WTC11 (cell line): ENCODE results near the gene MEPCE. TPM values are rescaled to one million over a fixed set of nuclear protein-coding genes. Genes with fewer than 3 reads are reported as not detected.

Source experiments
- ATAC-seq: fragments of 200-7000 bp; cut with Tn5 transposase; 2 replicates; pipeline ENCODE4 v1.10.0; 2021; ENCODE audit warnings: mild to moderate bottlenecking, moderate library complexity
- CTCF ChIA-PET: fragments of 300-600 bp; sonication (Branson Sonifier 250); formaldehyde crosslinking; loops from one replicate; lab custom pipeline; 2021; ENCODE audit warnings: antibody characterized with exemption; lab: Charles Lee
- POLR2A ChIA-PET: fragments of 350-600 bp; sonication (Branson Sonifier 250); formaldehyde crosslinking; loops from one replicate; lab custom pipeline; 2021; ENCODE audit warnings: antibody characterized with exemption; lab: Charles Lee
- DNase-seq: peaks from one replicate; pipeline ENCODE4 v3.0.0; 2021; ENCODE audit warnings: low spot score
- H3K27ac Mint-ChIP-seq: 2 replicates; pipeline ENCODE4 v1.8.0; 2021; ENCODE audit warnings: mixed read lengths
- H3K27me3 Mint-ChIP-seq: 2 replicates; pipeline ENCODE4 v1.8.0; 2021; ENCODE audit warnings: low read depth, mild to moderate bottlenecking, moderate library complexity, mixed read lengths
- H3K36me3 Mint-ChIP-seq: 2 replicates; pipeline ENCODE4 v1.8.0; 2021; ENCODE audit warnings: mixed read lengths
- H3K4me1 Mint-ChIP-seq: 2 replicates; pipeline ENCODE4 v1.8.0; 2022; ENCODE audit warnings: mixed read lengths
- H3K4me3 Mint-ChIP-seq: 2 replicates; pipeline ENCODE4 v1.8.0; 2021; ENCODE audit warnings: mild to moderate bottlenecking, moderate library complexity, mixed read lengths
- H3K9me3 Mint-ChIP-seq: 2 replicates; pipeline ENCODE4 v1.8.0; 2021; ENCODE audit warnings: mixed read lengths
- CBFB ChIP-seq: sonication (generic); formaldehyde crosslinking; IDR thresholded peaks from 2 replicates; pipeline ENCODE4 v1.8.1; 2022; ENCODE audit warnings: mild to moderate bottlenecking, low read depth, missing genetic modification reagents
- ESRRA ChIP-seq: sonication (generic); formaldehyde crosslinking; IDR thresholded peaks from 2 replicates; pipeline ENCODE4 v1.8.1; 2022; ENCODE audit warnings: mild to moderate bottlenecking, missing genetic modification reagents, borderline replicate concordance
- ETV6 ChIP-seq: sonication (generic); formaldehyde crosslinking; IDR thresholded peaks from 2 replicates; pipeline ENCODE4 v1.8.1; 2022; ENCODE audit warnings: mild to moderate bottlenecking, missing genetic modification reagents
- FOXK1 ChIP-seq: sonication (generic); formaldehyde crosslinking; IDR thresholded peaks from 2 replicates; pipeline ENCODE4 v1.8.0; 2022; ENCODE audit warnings: mild to moderate bottlenecking, moderate library complexity, missing genetic modification reagents
- HMGA2 ChIP-seq: fragments of 250-450 bp; sonication (Bioruptor Pico); IDR thresholded peaks from 2 replicates; pipeline ENCODE4 v1.4.0; 2021; ENCODE audit warnings: mild to moderate bottlenecking, moderate library complexity
- JAZF1 ChIP-seq: fragments of 250-450 bp; sonication (Bioruptor Pico); IDR thresholded peaks from 2 replicates; pipeline ENCODE4 v1.9.0; 2021; ENCODE audit warnings: moderate library complexity, mild to moderate bottlenecking, inconsistent platforms
- MXD4 ChIP-seq: fragments of 250-450 bp; sonication (Bioruptor Pico); IDR thresholded peaks from 2 replicates; pipeline ENCODE4 v1.8.0; 2021; ENCODE audit warnings: mild to moderate bottlenecking, moderate library complexity, borderline replicate concordance
- NR1H2 ChIP-seq: sonication (generic); formaldehyde crosslinking; IDR thresholded peaks from 2 replicates; pipeline ENCODE4 v1.9.0; 2021; ENCODE audit warnings: mild to moderate bottlenecking, moderate library complexity, missing genetic modification reagents
- NR2C2 ChIP-seq: sonication (generic); formaldehyde crosslinking; IDR thresholded peaks from 2 replicates; pipeline ENCODE4 v1.8.0; 2022; ENCODE audit warnings: mild to moderate bottlenecking, missing genetic modification reagents
- PRRX2 ChIP-seq: fragments of 250-450 bp; sonication (Bioruptor Pico); IDR thresholded peaks from 2 replicates; pipeline ENCODE4 v1.8.0; 2021; ENCODE audit warnings: mild to moderate bottlenecking
- SP1 ChIP-seq: sonication (generic); formaldehyde crosslinking; conservative IDR thresholded peaks from 2 replicates; pipeline ENCODE4 v1.8.1; 2022; ENCODE audit warnings: missing genetic modification reagents
- TEAD1 ChIP-seq: sonication (generic); formaldehyde crosslinking; IDR thresholded peaks from 2 replicates; pipeline ENCODE4 v1.8.0; 2022; ENCODE audit warnings: mild to moderate bottlenecking, missing genetic modification reagents
- ZNF121 ChIP-seq: sonication (generic); formaldehyde crosslinking; IDR thresholded peaks from 2 replicates; pipeline ENCODE4 v1.8.0; 2023; ENCODE audit warnings: missing genetic modification reagents
- ZNF317 ChIP-seq: sonication (generic); formaldehyde crosslinking; IDR thresholded peaks from 2 replicates; pipeline ENCODE4 v1.8.1; 2023; ENCODE audit warnings: low read depth, mild to moderate bottlenecking, moderate library complexity, missing genetic modification reagents, borderline replicate concordance
- ZNF396 ChIP-seq: fragments of 250-450 bp; sonication (Bioruptor Pico); IDR thresholded peaks from 2 replicates; pipeline ENCODE4 v1.8.0; 2021; ENCODE audit warnings: mild to moderate bottlenecking, moderate library complexity, borderline replicate concordance
- total RNA-seq: library from RNA; stranded (reverse); gene quantifications from 3 replicates; pipeline ENCODE4 v1.2.3, GENCODE V29; 2021
- TF ChIP-seq, protein P1 (sequence below): sonication (generic); formaldehyde crosslinking; IDR thresholded peaks from 2 replicates; pipeline ENCODE4 v1.8.1; 2023; ENCODE audit warnings: mild to moderate bottlenecking, missing genetic modification reagents
- TF ChIP-seq, protein P2 (sequence below): sonication (generic); formaldehyde crosslinking; IDR thresholded peaks from 2 replicates; pipeline ENCODE4 v1.8.0; 2023; ENCODE audit warnings: mild to moderate bottlenecking, missing genetic modification reagents
- TF ChIP-seq, protein P3 (sequence below): sonication (generic); formaldehyde crosslinking; IDR thresholded peaks from 2 replicates; pipeline ENCODE4 v1.8.1; 2023; ENCODE audit warnings: mild to moderate bottlenecking, missing genetic modification reagents, borderline replicate concordance
- TF ChIP-seq, protein P4 (sequence below): sonication (generic); formaldehyde crosslinking; conservative IDR thresholded peaks from 2 replicates; pipeline ENCODE4 v1.8.1; 2022; ENCODE audit warnings: mild to moderate bottlenecking, missing genetic modification reagents
- TF ChIP-seq, protein P5 (sequence below): fragments of 250-450 bp; sonication (Bioruptor Pico); conservative IDR thresholded peaks from 2 replicates; pipeline ENCODE4 v1.9.0; 2021; ENCODE audit warnings: mild to moderate bottlenecking
- TF ChIP-seq, protein P6 (sequence below): sonication (generic); formaldehyde crosslinking; conservative IDR thresholded peaks from 2 replicates; pipeline ENCODE4 v1.8.1; 2023; ENCODE audit warnings: mild to moderate bottlenecking, low read depth, missing genetic modification reagents, moderate library complexity

The MEPCE gene
- total RNA-seq, 1 experiment from 2014 or later = 41.9 TPM

DNA sequence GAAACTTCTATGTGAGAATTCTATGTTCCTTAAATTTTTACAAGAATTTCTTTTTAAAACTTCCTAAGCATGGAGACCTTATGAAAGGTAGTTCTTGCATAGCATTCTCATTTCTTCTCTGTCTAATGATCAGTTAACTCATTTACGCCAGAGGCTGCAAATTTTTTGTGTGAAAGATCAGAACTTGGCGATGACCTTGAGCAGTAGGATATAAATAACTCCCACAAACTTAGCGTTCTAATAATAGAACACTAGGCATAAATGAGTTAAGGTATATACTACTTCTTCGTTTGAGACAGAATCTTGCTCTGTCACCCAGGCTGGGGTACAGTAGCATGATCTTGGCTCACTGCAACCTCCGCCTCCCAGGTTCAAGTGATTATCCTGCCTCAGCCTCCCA, 42.7 kb upstream of the MEPCE start (continued):
- TF ChIP-seq, protein P1, sequence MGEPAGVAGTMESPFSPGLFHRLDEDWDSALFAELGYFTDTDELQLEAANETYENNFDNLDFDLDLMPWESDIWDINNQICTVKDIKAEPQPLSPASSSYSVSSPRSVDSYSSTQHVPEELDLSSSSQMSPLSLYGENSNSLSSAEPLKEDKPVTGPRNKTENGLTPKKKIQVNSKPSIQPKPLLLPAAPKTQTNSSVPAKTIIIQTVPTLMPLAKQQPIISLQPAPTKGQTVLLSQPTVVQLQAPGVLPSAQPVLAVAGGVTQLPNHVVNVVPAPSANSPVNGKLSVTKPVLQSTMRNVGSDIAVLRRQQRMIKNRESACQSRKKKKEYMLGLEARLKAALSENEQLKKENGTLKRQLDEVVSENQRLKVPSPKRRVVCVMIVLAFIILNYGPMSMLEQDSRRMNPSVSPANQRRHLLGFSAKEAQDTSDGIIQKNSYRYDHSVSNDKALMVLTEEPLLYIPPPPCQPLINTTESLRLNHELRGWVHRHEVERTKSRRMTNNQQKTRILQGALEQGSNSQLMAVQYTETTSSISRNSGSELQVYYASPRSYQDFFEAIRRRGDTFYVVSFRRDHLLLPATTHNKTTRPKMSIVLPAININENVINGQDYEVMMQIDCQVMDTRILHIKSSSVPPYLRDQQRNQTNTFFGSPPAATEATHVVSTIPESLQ = no peak
- TF ChIP-seq ZNF396 (CRISPR knock-in tag) = no peak
- TF ChIP-seq, protein P2, sequence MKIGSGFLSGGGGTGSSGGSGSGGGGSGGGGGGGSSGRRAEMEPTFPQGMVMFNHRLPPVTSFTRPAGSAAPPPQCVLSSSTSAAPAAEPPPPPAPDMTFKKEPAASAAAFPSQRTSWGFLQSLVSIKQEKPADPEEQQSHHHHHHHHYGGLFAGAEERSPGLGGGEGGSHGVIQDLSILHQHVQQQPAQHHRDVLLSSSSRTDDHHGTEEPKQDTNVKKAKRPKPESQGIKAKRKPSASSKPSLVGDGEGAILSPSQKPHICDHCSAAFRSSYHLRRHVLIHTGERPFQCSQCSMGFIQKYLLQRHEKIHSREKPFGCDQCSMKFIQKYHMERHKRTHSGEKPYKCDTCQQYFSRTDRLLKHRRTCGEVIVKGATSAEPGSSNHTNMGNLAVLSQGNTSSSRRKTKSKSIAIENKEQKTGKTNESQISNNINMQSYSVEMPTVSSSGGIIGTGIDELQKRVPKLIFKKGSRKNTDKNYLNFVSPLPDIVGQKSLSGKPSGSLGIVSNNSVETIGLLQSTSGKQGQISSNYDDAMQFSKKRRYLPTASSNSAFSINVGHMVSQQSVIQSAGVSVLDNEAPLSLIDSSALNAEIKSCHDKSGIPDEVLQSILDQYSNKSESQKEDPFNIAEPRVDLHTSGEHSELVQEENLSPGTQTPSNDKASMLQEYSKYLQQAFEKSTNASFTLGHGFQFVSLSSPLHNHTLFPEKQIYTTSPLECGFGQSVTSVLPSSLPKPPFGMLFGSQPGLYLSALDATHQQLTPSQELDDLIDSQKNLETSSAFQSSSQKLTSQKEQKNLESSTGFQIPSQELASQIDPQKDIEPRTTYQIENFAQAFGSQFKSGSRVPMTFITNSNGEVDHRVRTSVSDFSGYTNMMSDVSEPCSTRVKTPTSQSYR (CRISPR knock-in tag) = no peak

DNA sequence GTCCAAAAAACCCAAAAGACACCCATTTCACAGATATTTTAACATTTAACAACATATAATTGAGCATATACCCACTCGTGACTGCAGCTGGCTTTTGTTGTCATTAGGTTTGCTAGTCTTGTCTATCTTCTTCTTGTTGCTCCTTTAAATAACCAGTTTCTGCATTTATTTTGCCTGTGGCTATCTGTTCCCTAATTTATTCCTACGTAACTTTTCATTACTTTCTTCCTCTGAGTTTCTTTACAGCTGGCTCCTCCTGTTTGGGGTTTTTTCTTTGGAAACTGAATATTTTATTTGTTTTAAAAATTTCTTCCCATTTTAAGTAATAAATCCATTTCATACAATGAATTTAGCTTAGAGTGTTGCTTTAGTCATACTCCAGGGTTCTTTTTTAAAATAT, 41.9 kb upstream of the MEPCE start:
- Mint-ChIP-seq H3K36me3 (no peaks in the 10 kb centered on the region), H3K9me3 (peaks cover 2% of the 10 kb centered on the region; the same call in 1 of the 2 replicates), H3K27ac (no peak overlapping the region), H3K4me3 (no peak overlapping the region), H3K4me1 (peaks cover 3% of the 10 kb centered on the region; the same call in 1 of the 2 replicates), H3K27me3 (peaks cover 4% of the 10 kb centered on the region)
- ChIA-PET CTCF (interaction anchor here (1.1 to 3.6 kb wide), 3 partner anchors 10 to 68 kb away, joined by 3 to 10 read pairs (median 4); no protein-coding TSS in a partner anchor), POLR2A (no interaction called here)
- DNase-seq (no peak), ATAC-seq (no peak)
- TF ChIP-seq FOXK1 (CRISPR knock-in tag) (no peak), CBFB (no peak), MXD4 (CRISPR knock-in tag) (no peak), JAZF1 (CRISPR knock-in tag) (no peak), HMGA2 (CRISPR knock-in tag) (no peak), ZNF396 (CRISPR knock-in tag) (no peak), NR2C2 (CRISPR knock-in tag) (no peak), NR1H2 (no peak), ETV6 (CRISPR knock-in tag) (no peak), ZNF317 (CRISPR knock-in tag) (no peak), SP1 (CRISPR knock-in tag) (no peak), TEAD1 (CRISPR knock-in tag) (no peak), ZNF121 (CRISPR knock-in tag) (no peak), ESRRA (CRISPR knock-in tag) (no peak), PRRX2 (CRISPR knock-in tag) (no peak)
- TF ChIP-seq, protein P3, sequence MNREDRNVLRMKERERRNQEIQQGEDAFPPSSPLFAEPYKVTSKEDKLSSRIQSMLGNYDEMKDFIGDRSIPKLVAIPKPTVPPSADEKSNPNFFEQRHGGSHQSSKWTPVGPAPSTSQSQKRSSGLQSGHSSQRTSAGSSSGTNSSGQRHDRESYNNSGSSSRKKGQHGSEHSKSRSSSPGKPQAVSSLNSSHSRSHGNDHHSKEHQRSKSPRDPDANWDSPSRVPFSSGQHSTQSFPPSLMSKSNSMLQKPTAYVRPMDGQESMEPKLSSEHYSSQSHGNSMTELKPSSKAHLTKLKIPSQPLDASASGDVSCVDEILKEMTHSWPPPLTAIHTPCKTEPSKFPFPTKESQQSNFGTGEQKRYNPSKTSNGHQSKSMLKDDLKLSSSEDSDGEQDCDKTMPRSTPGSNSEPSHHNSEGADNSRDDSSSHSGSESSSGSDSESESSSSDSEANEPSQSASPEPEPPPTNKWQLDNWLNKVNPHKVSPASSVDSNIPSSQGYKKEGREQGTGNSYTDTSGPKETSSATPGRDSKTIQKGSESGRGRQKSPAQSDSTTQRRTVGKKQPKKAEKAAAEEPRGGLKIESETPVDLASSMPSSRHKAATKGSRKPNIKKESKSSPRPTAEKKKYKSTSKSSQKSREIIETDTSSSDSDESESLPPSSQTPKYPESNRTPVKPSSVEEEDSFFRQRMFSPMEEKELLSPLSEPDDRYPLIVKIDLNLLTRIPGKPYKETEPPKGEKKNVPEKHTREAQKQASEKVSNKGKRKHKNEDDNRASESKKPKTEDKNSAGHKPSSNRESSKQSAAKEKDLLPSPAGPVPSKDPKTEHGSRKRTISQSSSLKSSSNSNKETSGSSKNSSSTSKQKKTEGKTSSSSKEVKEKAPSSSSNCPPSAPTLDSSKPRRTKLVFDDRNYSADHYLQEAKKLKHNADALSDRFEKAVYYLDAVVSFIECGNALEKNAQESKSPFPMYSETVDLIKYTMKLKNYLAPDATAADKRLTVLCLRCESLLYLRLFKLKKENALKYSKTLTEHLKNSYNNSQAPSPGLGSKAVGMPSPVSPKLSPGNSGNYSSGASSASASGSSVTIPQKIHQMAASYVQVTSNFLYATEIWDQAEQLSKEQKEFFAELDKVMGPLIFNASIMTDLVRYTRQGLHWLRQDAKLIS (CRISPR knock-in tag) = no peak
- TF ChIP-seq, protein P4, sequence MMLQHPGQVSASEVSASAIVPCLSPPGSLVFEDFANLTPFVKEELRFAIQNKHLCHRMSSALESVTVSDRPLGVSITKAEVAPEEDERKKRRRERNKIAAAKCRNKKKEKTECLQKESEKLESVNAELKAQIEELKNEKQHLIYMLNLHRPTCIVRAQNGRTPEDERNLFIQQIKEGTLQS (CRISPR knock-in tag) = no peak
- TF ChIP-seq, protein P5, sequence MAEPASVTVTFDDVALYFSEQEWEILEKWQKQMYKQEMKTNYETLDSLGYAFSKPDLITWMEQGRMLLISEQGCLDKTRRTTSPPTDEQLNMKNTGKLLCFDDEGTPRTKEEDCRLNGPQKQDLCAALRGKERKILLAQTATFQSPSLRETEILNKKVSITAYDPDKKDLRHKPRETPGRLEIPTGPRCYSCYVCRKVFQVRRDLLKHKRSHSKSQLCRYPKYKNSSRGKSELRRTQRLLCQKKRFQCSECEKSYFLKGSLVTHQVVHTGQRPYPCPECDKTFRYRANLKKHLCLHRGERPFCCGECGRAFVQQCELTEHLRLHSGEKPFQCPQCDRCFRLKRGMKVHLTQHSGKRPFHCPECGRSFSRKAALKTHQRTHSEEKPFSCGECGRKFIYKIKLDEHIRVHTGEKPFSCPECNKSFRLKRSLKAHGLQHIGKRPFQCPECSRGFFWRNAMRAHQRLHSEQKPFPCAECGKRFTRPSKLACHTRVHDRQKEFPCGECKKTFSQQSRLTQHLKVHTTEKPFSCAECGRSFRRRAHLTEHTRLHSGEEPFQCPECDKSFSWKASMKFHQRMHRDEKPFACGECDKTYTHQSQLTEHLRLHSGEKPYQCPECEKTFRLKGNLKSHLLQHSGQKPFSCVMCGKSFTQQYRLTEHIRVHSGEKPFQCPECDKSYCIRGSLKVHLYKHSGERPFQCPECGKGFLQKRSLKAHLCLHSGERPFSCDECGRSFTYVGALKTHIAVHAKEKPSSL = no peak
- TF ChIP-seq, protein P6, sequence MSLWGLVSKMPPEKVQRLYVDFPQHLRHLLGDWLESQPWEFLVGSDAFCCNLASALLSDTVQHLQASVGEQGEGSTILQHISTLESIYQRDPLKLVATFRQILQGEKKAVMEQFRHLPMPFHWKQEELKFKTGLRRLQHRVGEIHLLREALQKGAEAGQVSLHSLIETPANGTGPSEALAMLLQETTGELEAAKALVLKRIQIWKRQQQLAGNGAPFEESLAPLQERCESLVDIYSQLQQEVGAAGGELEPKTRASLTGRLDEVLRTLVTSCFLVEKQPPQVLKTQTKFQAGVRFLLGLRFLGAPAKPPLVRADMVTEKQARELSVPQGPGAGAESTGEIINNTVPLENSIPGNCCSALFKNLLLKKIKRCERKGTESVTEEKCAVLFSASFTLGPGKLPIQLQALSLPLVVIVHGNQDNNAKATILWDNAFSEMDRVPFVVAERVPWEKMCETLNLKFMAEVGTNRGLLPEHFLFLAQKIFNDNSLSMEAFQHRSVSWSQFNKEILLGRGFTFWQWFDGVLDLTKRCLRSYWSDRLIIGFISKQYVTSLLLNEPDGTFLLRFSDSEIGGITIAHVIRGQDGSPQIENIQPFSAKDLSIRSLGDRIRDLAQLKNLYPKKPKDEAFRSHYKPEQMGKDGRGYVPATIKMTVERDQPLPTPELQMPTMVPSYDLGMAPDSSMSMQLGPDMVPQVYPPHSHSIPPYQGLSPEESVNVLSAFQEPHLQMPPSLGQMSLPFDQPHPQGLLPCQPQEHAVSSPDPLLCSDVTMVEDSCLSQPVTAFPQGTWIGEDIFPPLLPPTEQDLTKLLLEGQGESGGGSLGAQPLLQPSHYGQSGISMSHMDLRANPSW (CRISPR knock-in tag) = no peak
